ENCODE data around the gene TAGLN. TPM values are rescaled to one million over a fixed set of nuclear protein-coding genes. Genes with fewer than 3 reads are reported as not detected.

The TAGLN gene
- total and polyA plus RNA-seq, 2 donors (not counting 1 experiment from before 2014, with no cell fraction given), result 17.9 to 51.8 TPM

GRCh38 chr11:117210620-117211019 is 11.4 kb downstream of the TAGLN start:
- intact Hi-C loops (cut with micrococcal nuclease), result no loop called here
- H3K27me3 ChIP-seq (replicated peaks in 1 of 4; ENCODE audit: control extremely low read depth in 1 of 4, control insufficient read depth in 3 of 4, insufficient read depth in 4 of 4, low read length in 3 of 4), result no peaks in the 10 kb centered on the region
- Mint-ChIP-seq H3K9me3 (ENCODE audit: insufficient read depth) (no peaks in the 10 kb centered on the region), H3K27ac (no peak overlapping the region), H3K4me3 (no peak overlapping the region), H3K4me1 (no peaks in the 10 kb centered on the region), H3K27me3 (no peaks in the 10 kb centered on the region)
- no peak overlapping the region for H2AFZ ChIP-seq (ENCODE audit: insufficient read depth, low read depth, low read length, poor library complexity, severe bottlenecking)
- H3K4me3 ChIP-seq (ENCODE audit: control extremely low read depth in 1 of 5, extremely low read depth in 1 of 5, insufficient read depth in 1 of 5, low read depth in 2 of 5, low read length in 4 of 5), result no peak overlapping the region
- CTCF ChIA-PET, result interaction anchor here (0.7 to 1.7 kb wide), 4 partner anchors 15 to 29 kb away, joined by 3 to 5 read pairs (median 4); partner anchors contain the start of gene PCSK7
- POLR2A ChIA-PET, result no interaction called here
- no peak for ATAC-seq (ENCODE audit: low read depth)
- H3K36me3 ChIP-seq (replicated peaks in 1 of 2; ENCODE audit: control extremely low read depth in 1 of 2, control insufficient read depth in 1 of 2, extremely low read depth in 1 of 2, insufficient read depth in 2 of 2, low read length in 1 of 2), result peaks cover 1 to 28% of the 10 kb centered on the region in 2 experiments
- 100% methylated on average over 3 of the region's 3 CpGs for WGBS (ENCODE audit: insufficient coverage)
- H3K9ac ChIP-seq (ENCODE audit: low read length), result no peak overlapping the region
- H3K4me2 ChIP-seq (replicated peaks; ENCODE audit: low read depth, low read length, poor library complexity, severe bottlenecking), result no peak overlapping the region
- H3K4me1 ChIP-seq (ENCODE audit: control insufficient read depth in 2 of 2, insufficient read depth in 2 of 2, low read length in 2 of 2), result no peaks in the 10 kb centered on the region
- no peaks in the 10 kb centered on the region for H4K20me1 ChIP-seq (ENCODE audit: control insufficient read depth, insufficient read depth, low read length, poor library complexity, severe bottlenecking)
- TF ChIP-seq, protein P1, sequence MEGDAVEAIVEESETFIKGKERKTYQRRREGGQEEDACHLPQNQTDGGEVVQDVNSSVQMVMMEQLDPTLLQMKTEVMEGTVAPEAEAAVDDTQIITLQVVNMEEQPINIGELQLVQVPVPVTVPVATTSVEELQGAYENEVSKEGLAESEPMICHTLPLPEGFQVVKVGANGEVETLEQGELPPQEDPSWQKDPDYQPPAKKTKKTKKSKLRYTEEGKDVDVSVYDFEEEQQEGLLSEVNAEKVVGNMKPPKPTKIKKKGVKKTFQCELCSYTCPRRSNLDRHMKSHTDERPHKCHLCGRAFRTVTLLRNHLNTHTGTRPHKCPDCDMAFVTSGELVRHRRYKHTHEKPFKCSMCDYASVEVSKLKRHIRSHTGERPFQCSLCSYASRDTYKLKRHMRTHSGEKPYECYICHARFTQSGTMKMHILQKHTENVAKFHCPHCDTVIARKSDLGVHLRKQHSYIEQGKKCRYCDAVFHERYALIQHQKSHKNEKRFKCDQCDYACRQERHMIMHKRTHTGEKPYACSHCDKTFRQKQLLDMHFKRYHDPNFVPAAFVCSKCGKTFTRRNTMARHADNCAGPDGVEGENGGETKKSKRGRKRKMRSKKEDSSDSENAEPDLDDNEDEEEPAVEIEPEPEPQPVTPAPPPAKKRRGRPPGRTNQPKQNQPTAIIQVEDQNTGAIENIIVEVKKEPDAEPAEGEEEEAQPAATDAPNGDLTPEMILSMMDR (IDR thresholded peaks at IDR 0.05), result no peak
- no peak for TF ChIP-seq EZH2 (IDR thresholded peaks at IDR 0.05; ENCODE audit: borderline replicate concordance, insufficient read depth, low read depth, low read length, poor library complexity, severe bottlenecking)
- DNase-seq, result no peak
- H3K9me3 ChIP-seq (ENCODE audit: control extremely low read depth in 1 of 3, control insufficient read depth in 2 of 3, insufficient read depth in 1 of 3, low read length in 2 of 3), result no peaks in the 10 kb centered on the region
- no peak overlapping the region for H3K27ac ChIP-seq (ENCODE audit: low read length in 2 of 2)
- no peaks in the 10 kb centered on the region for H3K79me2 ChIP-seq (ENCODE audit: control insufficient read depth, insufficient read depth, low read length)

- peaks cover 6% of the 10 kb centered on the region for H3K79me2 ChIP-seq (ENCODE audit: control insufficient read depth, insufficient read depth, low read length)
- Mint-ChIP-seq H3K9me3 (ENCODE audit: insufficient read depth) (no peaks in the 10 kb centered on the region), H3K4me3 (no peak overlapping the region), H3K27me3 (no peaks in the 10 kb centered on the region), H3K4me1 (no peaks in the 10 kb centered on the region), H3K27ac (no peak overlapping the region)
- H3K4me2 ChIP-seq (replicated peaks; ENCODE audit: low read depth, low read length, poor library complexity, severe bottlenecking), result no peak overlapping the region
- intact Hi-C loops (cut with micrococcal nuclease), result no loop called here
- H4K20me1 ChIP-seq (ENCODE audit: control insufficient read depth, insufficient read depth, low read length, poor library complexity, severe bottlenecking), result no peaks in the 10 kb centered on the region
- H3K27me3 ChIP-seq (replicated peaks in 1 of 4; ENCODE audit: control extremely low read depth in 1 of 4, control insufficient read depth in 3 of 4, insufficient read depth in 4 of 4, low read length in 3 of 4), result no peaks in the 10 kb centered on the region
- H3K27ac ChIP-seq (ENCODE audit: low read length in 2 of 2), result no peak overlapping the region
- CTCF ChIA-PET, result no interaction called here
- H3K4me1 ChIP-seq (ENCODE audit: control insufficient read depth in 2 of 2, insufficient read depth in 2 of 2, low read length in 2 of 2), result no peaks in the 10 kb centered on the region
- WGBS (ENCODE audit: insufficient coverage), result 97% methylated on average over 6 of the region's 11 CpGs
- peaks cover 4 to 49% of the 10 kb centered on the region in 2 experiments for H3K36me3 ChIP-seq (replicated peaks in 1 of 2; ENCODE audit: control extremely low read depth in 1 of 2, control insufficient read depth in 1 of 2, extremely low read depth in 1 of 2, insufficient read depth in 2 of 2, low read length in 1 of 2)
- DNase-seq, result no peak
- TF ChIP-seq EZH2 (IDR thresholded peaks at IDR 0.05; ENCODE audit: borderline replicate concordance, insufficient read depth, low read depth, low read length, poor library complexity, severe bottlenecking), result no peak
- TF ChIP-seq, protein P1 (IDR thresholded peaks at IDR 0.05), result no peak
- no peak for ATAC-seq (ENCODE audit: low read depth)
- H3K4me3 ChIP-seq (ENCODE audit: control extremely low read depth in 1 of 5, extremely low read depth in 1 of 5, insufficient read depth in 1 of 5, low read depth in 2 of 5, low read length in 4 of 5), result no peak overlapping the region
- H2AFZ ChIP-seq (ENCODE audit: insufficient read depth, low read depth, low read length, poor library complexity, severe bottlenecking), result no peak overlapping the region
- no peaks in the 10 kb centered on the region for H3K9me3 ChIP-seq (ENCODE audit: control extremely low read depth in 1 of 3, control insufficient read depth in 2 of 3, insufficient read depth in 1 of 3, low read length in 2 of 3)
- POLR2A ChIA-PET, result no interaction called here
- H3K9ac ChIP-seq (ENCODE audit: low read length), result no peak overlapping the region
Measured at GRCh38 chr11:117212697-117213355, 13.7 kb downstream of the TAGLN start.

All from B cell (primary cell).